Measurements from ENCODE around the gene APBB3. TPM values are rescaled to one million over a fixed set of nuclear protein-coding genes. Genes with fewer than 3 reads are reported as not detected.

The APBB3 gene
- total and polyA plus RNA-seq, 9 of the 15 experiments (the other 6 are each of a cell fraction or from before 2014, with no cell fraction given) = 0.17 to 24.3 (median 9.5) TPM

- ATAC-seq (peak; percentile 20), DNase-seq (ENCODE audit: extremely low read depth in 1 of 4, low spot score in 3 of 4) (no peak), FAIRE-seq (no peak)
- H2AFZ ChIP-seq (ENCODE audit: low read depth, low read length) = 0 out of 2 replicates have a peak overlapping the region, but pooled peaks have one; percentile 46
- peaks cover 66% of the 10 kb centered on the region for H3K36me3 ChIP-seq (ENCODE audit: control insufficient read depth, insufficient read depth, low read length)
- POLR2A ChIA-PET = interaction anchor here (0.8 to 5.3 kb wide), 14 partner anchors 9 to 368 kb away, joined by 3 to 56 read pairs (median 5); partner anchors contain the start of genes APBB3, SLC35A4, SRA1 and WDR55
- in situ Hi-C loops (cut with MboI) = no loop called here
- CTCF ChIA-PET (ENCODE audit: low intra/inter-chr PET ratio) = interaction anchor here (0.6 kb wide), 1 partner anchor 172 kb away, joined by 3 read pairs; no protein-coding TSS in a partner anchor
- peak; percentile 22; the same call in 1 of the 2 replicates for TF ChIP-seq ELF1 (tag; IDR thresholded peaks at IDR 0.05)
- peak; percentile 8 for TF ChIP-seq RBM22 (IDR thresholded peaks at IDR 0.05; ENCODE audit: low read depth, low read length, poor library complexity, severe bottlenecking)
- no peak for TF ChIP-seq MLLT1 (IDR thresholded peaks at IDR 0.05)
- no peak for TF ChIP-seq E2F3 (CRISPR knock-in tag; IDR thresholded peaks at IDR 0.05)
- TF ChIP-seq POLR2B (IDR thresholded peaks at IDR 0.05; ENCODE audit: low read depth, partially characterized antibody) = peak; percentile 7
- no peak for TF ChIP-seq ZNF561 (CRISPR knock-in tag; conservative IDR thresholded peaks at IDR 0.05)
- no peak for TF ChIP-seq ZFP1 (CRISPR knock-in tag; IDR thresholded peaks at IDR 0.05)
- peak; percentile 20; the same call in 1 of the 2 replicates for TF ChIP-seq POLR2A (conservative IDR thresholded peaks at IDR 0.05)
- no peak for TF ChIP-seq ZNF57 (CRISPR knock-in tag; IDR thresholded peaks at IDR 0.05)
- no peak for TF ChIP-seq MCM2 (IDR thresholded peaks at IDR 0.05; ENCODE audit: low read depth)
- no peak for TF ChIP-seq ZKSCAN8 (CRISPR knock-in tag; IDR thresholded peaks at IDR 0.05)
- no peak for TF ChIP-seq TAF1 (IDR thresholded peaks at IDR 0.05; ENCODE audit: control insufficient read depth, extremely low read depth, insufficient read depth, low read length, severe bottlenecking)
- no peak for TF ChIP-seq MXI1 (IDR thresholded peaks at IDR 0.05; ENCODE audit: low read depth, low read length)
- TF ChIP-seq E2F5 (CRISPR knock-in tag; IDR thresholded peaks at IDR 0.05) = no peak
- no peak for TF ChIP-seq NUFIP1 (IDR thresholded peaks at IDR 0.05; ENCODE audit: partially characterized antibody)
- TSS peak; percentile 50 for BruUV-seq (replicated peaks)
- H3K4me1 ChIP-seq (replicated peaks in 1 of 2; ENCODE audit: control insufficient read depth in 2 of 2, insufficient read depth in 2 of 2, low read length in 2 of 2) = peaks cover 34 to 35% of the 10 kb centered on the region in 2 experiments
- peaks cover 5% of the 10 kb centered on the region for H3K9me1 ChIP-seq (ENCODE audit: control insufficient read depth, insufficient read depth, low read length)
- no peaks in the 10 kb centered on the region for H3K9me3 ChIP-seq (replicated peaks; ENCODE audit: control insufficient read depth, insufficient read depth, low read depth, low read length)
- peak overlapping the region; percentile 58 to 88 for H3K9ac ChIP-seq (ENCODE audit: insufficient read depth in 1 of 2, low read depth in 2 of 2, low read length in 2 of 2)
- H4K20me1 ChIP-seq (replicated peaks; ENCODE audit: control insufficient read depth, insufficient read depth, low read length) = peaks cover 14% of the 10 kb centered on the region; the same call in 1 of the 2 replicates
- peak overlapping the region; percentile 61 for H3K27ac ChIP-seq (ENCODE audit: extremely low read depth, low read depth, low read length)
- 69% methylated on average over 4 of the region's 5 CpGs for WGBS (ENCODE audit: insufficient coverage, low coverage, missing lambda C conversion rate)
- peak overlapping the region; percentile 3; the same call in 1 of the 2 replicates for H3K4me3 ChIP-seq
- intact Hi-C loops (cut with micrococcal nuclease) = loop anchor here (5.0 kb wide), 1 partner anchor 176 kb away; no protein-coding TSS in a partner anchor
- H3K79me2 ChIP-seq (ENCODE audit: control insufficient read depth, insufficient read depth, low read length) = peaks cover 10% of the 10 kb centered on the region
- H3K27me3 ChIP-seq (ENCODE audit: control insufficient read depth in 2 of 2, insufficient read depth in 2 of 2, low read length in 2 of 2) = no peaks in the 10 kb centered on the region; a peak in 1 of 5 replicates
- peak overlapping the region; percentile 66 for H3K4me2 ChIP-seq (ENCODE audit: insufficient read depth, low read length)
These were observed 16.1 kb downstream of the APBB3 start for GRCh38 chr5:140548300-140548688.

Data from K562 (cell line).